HL-60 (cell line): Measurements from ENCODE around the gene AKAP6.

Source experiments
- DNase-seq, 2 experiments: peaks; one replicate each; pipeline ENCODE4 v3.0.0-alpha.2; 2010 to 2020; ENCODE audit warnings: low read depth in 1 of 2, low spot score in 1 of 2
- H3K27ac ChIP-seq: fragments of 250-450 bp; sonication (Bioruptor Pico); replicated peaks from 2 replicates; pipeline ENCODE4 v1.5.1; 2020; ENCODE audit warnings: mild to moderate bottlenecking, moderate library complexity
- H3K27me3 ChIP-seq: fragments of 250-450 bp; sonication (Bioruptor Pico); 2 replicates; pipeline ENCODE4 v1.5.1; 2021; ENCODE audit warnings: mild to moderate bottlenecking, moderate library complexity; ENCODE audit not compliant: insufficient read depth, poor library complexity, severe bottlenecking
- H3K4me3 ChIP-seq: replicated peaks from 2 replicates; pipeline ENCODE4 v1.5.1; 2011; ENCODE audit warnings: mild to moderate bottlenecking, control low read depth, low read length; ENCODE audit not compliant: insufficient read depth
- CTCF ChIP-seq: IDR thresholded peaks from one replicate; pipeline ENCODE4 v1.5.1; 2011; ENCODE audit warnings: low read length, control low read depth, inconsistent platforms; ENCODE audit not compliant: insufficient read depth
- GABPA ChIP-seq: IDR thresholded peaks from 2 replicates; pipeline ENCODE4 v1.6.1; 2012; ENCODE audit warnings: low read depth
- POLR2AphosphoS5 ChIP-seq: IDR thresholded peaks from 2 replicates; pipeline ENCODE4 v1.6.1; 2012; ENCODE audit warnings: low read depth
- REST ChIP-seq: IDR thresholded peaks from 2 replicates; pipeline ENCODE4 v1.6.1; 2012; ENCODE audit warnings: low read depth; ENCODE audit not compliant: insufficient replicate concordance
- SPI1 ChIP-seq: IDR thresholded peaks from 2 replicates; pipeline ENCODE4 v1.6.1; 2012; ENCODE audit warnings: low read depth, mild to moderate bottlenecking, borderline replicate concordance

The AKAP6 gene

GRCh38 chr14:32412103-32412502 is 83.0 kb downstream of the AKAP6 start:
- TF ChIP-seq REST (no peak), SPI1 (no peak), CTCF (no peak), GABPA (no peak), POLR2AphosphoS5 (no peak)
- DNase-seq, result no peak
- Histone ChIP-seq H3K27ac (no peak overlapping the region), H3K27me3 (no peaks in the 10 kb centered on the region), H3K4me3 (no peak overlapping the region)

GRCh38 chr14:32412532-32412931 is 83.4 kb downstream of the AKAP6 start:
- no peak overlapping the region for H3K27ac ChIP-seq
- TF ChIP-seq CTCF, result no peak
- TF ChIP-seq GABPA, result no peak
- no peak for TF ChIP-seq REST
- TF ChIP-seq SPI1, result no peak
- TF ChIP-seq POLR2AphosphoS5, result no peak
- H3K4me3 ChIP-seq, result no peak overlapping the region
- no peak for DNase-seq
- no peaks in the 10 kb centered on the region for H3K27me3 ChIP-seq

- TF ChIP-seq GABPA (no peak), SPI1 (no peak), REST (no peak), POLR2AphosphoS5 (no peak), CTCF (no peak)
- no peak for DNase-seq
- H3K27me3 ChIP-seq, result no peaks in the 10 kb centered on the region
- H3K4me3 ChIP-seq, result no peak overlapping the region
- H3K27ac ChIP-seq, result no peak overlapping the region
These were observed 85.0 kb downstream of the AKAP6 start for GRCh38 chr14:32413967-32414640.
